Measurements from ENCODE around the gene SMC4.

GRCh38 chr3:160481856-160482255 lies 82.4 kb downstream of the SMC4 start:
- no peak for TF ChIP-seq CTCF (IDR thresholded peaks at IDR 0.05; ENCODE audit: poor library complexity)
- TF ChIP-seq EZH2 (IDR thresholded peaks at IDR 0.05; ENCODE audit: borderline replicate concordance), result no peak

All from hepatocyte (in vitro differentiated cells).